Activated effector memory CD4-positive, alpha-beta T cell treated with Interleukin-2 at 50 U/mL for 16 hours (primary cell): Measurements from ENCODE around the gene DNAH5.

Experiments used
- DNase-seq: peaks from one replicate; pipeline ENCODE4 v3.0.0-alpha.2; 2020

DNAH5 gene

DNA sequence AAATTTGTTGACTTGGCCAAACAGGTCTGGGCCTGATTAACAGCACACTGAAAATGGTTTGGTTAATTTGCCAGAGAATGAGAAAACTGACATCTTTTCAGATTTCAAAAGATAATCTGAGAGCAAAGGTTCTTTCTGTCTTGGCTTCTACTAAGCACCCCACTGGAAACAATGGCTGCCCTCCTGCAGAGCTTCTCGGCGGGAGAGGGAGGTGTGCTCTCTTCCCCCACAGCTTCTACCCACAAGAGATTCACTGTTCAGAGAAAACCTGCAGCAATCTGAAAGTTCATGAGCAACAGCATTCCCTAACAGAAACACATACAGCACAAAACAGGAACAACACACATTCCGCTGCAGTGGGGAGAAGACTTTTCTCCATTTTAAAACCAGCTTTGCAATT, 3.0 kb downstream of the DNAH5 start:
- DNase-seq = no peak

DNA sequence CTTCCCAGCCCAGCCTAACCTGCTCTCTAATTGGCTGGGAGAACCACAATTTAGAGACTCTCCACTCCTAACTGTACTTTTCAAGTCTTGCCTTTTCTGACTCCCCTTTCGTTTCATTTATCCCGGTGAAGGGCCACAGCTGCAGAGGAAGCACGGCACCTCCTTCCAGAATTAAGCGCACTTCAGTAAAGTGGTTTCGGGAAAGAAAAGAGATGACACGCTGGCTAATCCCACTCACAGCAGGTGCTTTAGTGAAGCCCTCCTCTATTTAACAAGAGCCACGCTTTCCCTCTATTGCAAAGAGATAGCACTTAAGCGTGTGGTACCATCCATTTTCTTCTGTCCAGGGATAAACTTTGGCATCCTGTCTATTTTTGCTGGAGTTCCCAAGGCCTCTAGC, 4.8 kb downstream of the DNAH5 start:
- DNase-seq = no peak

DNA sequence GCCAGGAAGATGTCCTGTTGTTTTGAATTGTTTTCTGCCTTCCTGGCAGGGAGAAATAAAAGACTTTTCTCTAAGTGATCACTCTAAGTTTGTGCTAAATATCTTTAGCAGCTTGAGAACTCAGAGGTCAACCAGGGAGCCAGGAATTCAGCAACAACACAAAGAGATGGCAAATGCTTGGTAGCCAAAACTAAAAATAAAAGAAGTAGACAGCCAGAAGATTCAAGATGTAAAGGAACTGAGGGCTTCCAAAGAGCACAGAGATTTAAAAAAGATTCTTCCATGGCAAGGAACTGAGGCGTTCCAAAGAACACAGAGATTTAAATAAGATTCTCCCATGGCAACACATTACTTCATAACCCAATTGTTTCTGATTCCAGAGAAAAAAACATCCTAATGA, 9.6 kb downstream of the DNAH5 start:
- no peak for DNase-seq

DNA sequence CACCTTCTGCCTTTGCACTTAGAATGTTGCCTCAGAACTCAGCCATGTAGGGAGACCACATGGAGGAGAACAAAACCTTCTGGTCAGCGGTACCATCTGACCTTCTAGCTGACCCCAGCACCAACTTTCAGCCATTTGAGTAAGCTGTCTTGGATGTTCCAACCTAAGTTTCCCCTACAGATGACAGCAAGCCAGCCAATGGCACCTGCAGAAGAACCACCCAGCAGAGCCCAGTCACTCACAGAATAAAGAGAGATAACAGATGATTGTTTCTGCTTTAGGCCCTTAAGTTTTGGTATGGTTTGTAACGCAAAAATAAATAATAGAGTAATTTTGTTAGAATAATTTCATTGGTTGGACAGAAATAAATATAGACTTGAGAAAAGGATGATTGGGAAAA, 10.4 kb downstream of the DNAH5 start:
- DNase-seq = no peak

DNA sequence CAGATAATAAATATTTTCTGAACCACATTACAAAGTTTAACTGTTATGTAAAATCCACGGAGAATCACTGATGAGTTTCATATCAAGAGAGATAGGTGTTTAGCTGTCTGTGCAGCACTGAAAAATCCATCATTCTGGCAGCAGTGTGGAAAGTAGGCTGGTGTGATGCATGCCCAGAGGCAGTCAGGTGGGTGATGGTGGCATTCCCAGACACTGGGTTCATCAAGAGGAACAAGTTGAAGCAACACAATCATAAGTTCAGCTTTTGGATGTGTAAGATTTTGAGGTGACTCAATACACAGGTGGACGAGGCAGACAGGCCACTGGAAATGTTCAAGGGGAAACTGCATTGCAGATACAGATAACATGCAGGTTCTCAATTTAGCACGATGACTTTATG, 11.9 kb downstream of the DNAH5 start:
- DNase-seq = no peak

DNA sequence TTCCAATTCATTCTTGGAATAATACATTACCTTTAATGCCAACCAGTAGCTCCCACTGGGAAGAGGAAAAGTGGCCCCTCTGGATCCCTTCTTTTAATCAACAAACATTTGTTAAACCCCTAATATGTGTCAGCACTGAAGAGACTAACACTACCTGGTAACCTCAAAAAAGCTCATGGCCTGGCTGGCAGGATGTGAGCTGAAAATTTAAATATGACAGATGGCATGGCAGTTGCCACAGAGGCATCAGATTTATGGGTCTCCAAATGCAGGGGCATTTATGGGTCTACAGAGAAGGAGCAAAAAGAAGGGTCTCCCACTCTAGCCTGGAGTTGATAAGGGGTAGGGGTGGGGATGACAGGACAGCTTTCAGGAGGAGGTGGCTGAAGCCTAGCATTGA, 12.5 kb downstream of the DNAH5 start:
- no peak for DNase-seq

DNA sequence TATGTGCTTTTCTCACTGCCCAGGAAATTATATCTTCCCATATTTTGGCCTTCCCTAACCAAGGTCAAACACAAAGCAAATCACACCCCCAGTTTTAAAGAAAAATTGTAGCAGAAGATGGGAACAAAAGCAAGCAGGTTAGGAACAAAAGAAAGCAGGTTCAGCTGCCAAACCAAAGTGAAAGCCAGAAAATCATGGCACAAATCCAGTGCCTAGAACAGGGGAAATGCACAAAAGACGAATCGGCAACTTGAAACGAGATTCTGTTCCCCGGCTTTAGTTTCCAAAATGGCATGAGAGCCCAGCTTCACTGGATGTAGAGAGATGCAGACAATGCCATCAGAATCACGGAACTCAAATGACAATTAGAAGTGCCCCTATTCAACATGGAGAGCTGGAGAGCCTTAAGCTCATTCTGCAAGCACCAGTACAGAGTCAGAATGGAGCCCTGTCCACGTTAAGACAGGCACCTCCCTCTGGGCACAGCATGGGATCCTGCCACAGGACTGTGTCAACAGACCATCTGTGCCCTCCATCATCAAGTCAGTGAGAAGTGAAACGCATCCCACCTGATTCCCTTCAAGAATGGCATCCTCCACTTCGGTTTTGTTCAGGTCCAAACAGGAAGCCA, 13.8 kb downstream of the DNAH5 start:
- no peak for DNase-seq

DNA sequence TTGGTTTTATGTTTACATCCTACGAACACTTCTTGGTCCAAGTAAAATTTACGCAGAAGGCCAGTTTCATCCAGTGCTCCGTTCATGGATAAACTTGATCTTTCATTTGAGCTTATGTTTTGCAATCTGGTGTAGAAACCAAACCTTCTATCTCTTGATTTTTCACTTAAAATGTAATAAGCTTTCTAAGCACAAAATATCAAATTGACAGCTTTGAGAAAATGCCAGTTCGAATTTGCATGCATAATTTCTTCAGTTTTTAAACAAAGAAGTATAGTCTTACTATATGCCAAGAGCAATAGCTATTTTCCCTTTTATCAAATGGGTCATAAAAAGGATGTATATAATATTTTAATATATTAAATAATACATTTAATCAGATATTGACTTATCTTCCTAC, 17.8 kb downstream of the DNAH5 start:
- no peak for DNase-seq

DNA sequence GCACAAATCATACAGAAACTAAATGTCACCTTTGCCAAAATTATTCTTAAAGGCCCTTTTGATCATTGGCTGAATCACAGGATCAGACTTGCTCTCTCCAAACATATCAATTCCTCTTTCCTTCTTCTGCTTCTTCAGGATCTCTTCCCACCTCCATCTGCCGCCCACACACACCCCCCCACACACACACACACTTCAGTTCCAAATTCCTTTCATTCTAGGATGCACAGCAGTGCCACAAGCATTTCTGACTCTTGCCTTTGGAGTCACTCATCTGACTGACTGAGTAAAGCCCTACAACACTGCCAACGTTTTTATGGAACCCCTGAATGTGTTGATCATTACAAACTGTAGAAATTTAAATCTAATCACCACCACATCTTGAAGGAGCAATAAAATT, 22.9 kb downstream of the DNAH5 start:
- DNase-seq = no peak

DNA sequence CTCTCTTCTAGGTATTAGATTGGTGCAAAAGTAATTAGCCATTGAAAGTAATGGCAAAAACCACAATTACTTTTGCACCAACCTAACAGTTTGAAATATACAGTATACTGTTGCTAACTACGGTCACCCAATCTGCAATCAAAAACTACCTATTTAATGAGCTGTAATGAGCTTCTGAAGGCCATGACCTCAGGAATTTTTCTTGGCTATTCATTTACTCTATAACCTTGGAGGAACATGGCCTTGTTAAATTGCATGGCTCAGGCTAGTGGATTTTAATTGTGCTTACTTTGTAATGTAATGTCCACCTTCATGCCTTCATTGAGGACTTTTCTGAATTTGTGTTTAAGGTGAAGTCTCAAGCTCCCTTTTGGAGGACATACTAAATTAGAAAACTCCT, 24.7 kb downstream of the DNAH5 start:
- no peak for DNase-seq

DNA sequence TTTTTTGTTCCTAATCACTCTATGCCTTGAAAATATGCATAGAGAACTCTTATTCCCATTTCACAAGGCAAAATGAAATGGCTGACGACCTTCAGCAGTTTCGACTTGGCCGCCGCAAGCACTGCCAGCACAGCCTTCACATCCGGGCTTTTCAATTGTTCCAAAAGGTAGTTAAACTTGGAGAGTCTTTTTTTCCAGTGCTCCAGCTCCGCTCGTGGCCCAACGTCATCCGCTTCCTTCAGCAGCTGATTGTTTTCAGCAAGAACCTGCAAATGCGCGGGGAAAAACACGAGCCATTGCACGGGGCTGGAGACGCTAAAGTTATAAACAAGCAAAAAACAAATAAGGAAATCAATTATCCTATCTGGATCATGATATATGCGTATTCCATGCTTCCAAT, 25.4 kb downstream of the DNAH5 start:
- DNase-seq = no peak

DNA sequence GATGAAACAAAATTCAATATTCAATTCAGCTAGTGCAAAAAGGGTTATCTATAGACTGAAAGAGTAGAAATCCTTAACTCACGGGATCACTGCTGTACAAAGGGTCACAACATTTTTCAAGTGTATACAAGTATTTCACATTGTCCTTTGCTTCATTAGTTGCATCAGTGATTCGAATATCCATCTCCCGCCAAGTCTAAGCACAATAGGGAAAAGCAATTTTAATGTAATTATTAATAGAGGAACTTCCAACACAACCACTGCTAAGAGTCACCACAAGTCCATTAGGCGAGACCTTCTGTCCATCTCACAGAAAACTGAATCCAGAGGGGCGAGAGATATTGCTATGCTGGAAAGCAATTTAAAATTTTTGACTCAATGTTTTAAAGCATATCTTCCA, 27.4 kb downstream of the DNAH5 start:
- DNase-seq = no peak

DNA sequence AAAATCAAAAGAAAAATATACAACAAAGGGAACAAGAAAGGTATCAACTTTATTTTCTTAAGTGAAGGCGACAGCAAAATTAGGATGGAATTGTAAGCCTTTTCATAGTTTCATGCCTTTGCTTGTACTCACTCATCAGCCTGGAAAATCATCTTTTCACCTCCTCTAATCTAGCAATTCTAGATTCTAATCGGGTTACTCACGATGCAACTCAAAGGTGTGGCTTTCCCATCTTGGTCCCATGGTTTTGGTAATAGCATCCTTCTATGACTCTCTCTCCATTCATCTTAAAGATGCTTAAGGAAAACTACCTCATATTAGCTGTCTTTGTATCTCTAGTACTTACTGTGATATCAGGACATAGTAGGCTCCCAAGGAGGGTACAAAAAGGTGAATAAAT, 30.5 kb downstream of the DNAH5 start:
- DNase-seq = no peak

DNA sequence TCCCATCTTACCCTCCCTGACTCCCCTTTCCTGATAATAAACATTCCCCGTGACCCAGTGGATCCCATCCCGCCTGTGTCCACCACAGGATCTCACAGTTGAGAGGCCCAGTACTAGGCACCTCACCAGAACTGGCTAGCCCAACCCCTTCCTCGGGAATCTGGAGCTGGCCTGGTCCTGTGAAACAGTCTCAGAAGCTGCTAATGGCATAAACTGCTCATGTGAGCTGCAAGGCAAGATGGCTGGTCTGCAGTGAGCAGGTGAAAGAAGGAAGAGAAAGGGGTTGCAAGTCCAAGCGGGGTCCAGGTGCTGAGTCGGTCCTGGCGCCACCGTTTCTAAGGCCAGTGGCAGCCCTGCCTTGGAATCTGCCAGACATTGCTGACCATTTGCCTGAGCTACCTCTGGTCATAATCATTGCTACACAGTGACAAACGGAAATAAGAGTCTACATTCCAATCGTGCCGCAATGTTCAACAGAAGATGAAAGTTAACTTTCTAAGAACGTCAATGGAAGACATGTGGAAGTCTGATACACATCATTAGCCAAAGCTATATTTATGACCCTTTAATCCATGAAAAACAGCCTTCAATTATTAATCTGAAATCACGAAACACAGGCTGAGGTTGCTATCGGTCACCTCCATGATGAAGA, 33.7 kb downstream of the DNAH5 start:
- no peak for DNase-seq

DNA sequence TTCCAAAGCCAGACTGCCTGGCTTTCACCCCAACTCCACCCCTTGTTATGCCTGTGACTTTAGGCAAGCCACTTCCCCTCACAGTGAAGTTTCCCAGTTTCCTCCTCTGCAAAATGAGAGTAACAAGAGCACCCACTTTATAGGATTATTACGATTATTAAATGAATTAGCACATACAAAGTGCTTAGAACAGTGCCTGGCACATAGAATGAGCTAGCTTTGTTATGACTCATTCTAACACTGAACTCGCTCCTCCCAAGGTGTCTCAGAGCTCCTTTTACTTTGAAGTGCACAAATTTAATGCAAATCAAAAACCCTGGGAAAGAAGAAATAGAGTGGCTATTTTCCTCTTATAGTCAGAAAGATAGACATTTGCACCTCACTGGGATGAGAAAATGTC, 34.3 kb downstream of the DNAH5 start:
- no peak for DNase-seq

DNA sequence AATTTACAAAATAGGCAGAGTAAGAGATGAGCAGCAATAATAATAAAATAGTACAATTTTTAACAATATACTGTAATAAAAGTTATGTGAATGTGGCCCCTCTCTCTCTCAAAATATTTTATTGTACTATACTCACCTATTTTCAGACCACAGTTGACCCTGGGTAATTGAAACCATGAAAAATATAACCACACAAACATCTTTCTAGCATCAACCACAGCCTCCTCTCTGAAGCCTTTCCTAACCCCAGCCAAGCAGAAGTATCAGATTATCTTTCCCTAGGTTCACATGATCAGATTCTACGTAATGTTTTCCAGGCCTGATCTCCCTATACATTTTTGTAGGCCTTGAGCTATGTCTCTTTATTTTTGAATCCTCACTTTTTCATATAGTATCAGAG, 35.2 kb downstream of the DNAH5 start:
- no peak for DNase-seq

DNA sequence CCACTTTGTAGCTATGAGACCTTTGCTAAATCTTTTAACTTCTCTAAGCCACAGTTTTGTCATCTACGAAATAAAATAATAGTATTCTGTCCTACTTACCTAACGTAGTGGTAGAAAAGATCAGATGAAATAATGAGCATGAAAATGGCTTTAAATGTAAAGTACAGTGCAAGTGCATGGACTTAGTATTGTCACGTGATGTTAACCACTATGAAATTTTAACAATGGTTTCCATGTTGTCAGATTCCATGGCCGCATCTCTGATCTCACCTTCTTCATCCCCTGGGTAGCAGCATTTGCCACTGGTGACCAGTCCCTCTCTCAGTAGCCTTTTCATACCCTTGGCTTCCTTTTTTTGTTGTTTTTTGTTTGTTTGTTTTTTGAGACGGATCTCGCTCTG, 45.9 kb downstream of the DNAH5 start:
- DNase-seq = no peak

DNA sequence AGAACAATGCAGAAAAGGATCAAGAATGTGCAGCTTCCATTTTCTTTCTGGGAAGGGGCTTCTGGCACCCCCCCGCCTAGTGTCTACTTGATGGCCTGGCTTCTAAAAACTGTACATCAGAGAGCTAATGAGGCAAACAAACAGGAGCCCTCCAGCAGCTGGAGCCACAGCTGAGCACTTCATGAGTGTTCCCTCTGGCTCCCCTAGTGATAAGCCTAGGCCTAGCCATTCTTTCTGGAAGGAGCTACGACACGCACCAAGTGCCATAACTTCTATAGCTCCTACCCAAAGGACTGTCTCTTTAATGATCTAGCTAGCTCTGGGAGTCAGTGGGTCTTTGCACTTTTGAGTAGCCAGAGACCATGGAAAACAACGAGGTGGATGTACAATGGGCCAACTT, 66.1 kb downstream of the DNAH5 start:
- no peak for DNase-seq

DNA sequence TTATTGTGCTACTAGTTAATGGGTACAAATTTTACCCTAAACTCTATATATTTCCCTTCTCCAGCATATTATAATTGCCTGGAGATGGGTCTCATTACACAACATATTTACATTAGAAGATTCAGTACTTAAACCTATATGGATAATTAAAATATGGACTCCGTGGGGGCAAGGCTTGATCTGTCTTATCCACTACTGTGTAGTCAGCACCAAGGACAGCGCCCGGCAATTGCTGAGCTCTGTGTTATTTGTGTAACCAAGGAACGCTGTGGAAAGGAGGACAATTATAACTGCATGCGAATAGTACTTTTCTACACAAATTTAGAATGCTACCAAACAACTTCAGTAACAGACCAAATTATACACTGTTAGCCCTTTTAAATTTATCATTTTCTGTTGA, 77.7 kb downstream of the DNAH5 start:
- no peak for DNase-seq

DNA sequence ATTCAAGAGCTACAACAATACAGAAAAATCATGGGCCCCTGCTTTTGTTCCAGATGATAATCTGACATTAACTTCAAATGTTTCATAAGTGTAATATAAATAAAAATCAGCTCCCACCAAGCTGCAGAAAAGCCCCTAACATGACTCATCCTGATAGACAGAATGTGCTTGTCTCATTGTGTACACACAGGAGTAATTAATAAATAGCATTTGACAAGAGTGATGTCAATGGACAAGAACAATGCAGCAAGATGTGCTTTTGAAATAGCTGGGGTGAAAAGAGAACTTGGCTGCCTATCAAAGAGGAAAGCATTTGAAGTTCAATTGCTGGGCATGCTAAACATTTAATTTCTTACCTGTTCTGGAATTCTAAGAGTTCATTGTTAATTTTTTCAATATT, 79.2 kb downstream of the DNAH5 start:
- no peak for DNase-seq

DNA sequence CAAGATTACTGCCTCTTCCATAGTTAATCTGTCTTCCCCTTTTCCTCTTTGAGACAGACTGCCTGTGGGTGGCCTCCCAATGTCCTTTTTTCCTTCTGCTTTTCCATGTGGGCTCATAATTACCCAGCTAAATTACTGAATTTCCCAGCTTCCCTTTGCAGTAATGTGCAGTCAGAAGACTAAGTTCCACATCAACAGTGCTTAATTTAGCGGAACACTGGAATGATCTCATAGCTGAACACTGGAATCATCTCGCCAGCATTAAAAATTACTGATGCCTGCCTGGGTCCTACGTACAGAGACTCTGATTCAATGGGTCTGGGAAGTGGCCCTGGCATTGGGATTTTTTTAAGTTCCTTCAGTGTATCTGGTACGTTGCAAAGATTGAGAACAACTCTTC, 84.3 kb downstream of the DNAH5 start:
- DNase-seq = no peak

DNA sequence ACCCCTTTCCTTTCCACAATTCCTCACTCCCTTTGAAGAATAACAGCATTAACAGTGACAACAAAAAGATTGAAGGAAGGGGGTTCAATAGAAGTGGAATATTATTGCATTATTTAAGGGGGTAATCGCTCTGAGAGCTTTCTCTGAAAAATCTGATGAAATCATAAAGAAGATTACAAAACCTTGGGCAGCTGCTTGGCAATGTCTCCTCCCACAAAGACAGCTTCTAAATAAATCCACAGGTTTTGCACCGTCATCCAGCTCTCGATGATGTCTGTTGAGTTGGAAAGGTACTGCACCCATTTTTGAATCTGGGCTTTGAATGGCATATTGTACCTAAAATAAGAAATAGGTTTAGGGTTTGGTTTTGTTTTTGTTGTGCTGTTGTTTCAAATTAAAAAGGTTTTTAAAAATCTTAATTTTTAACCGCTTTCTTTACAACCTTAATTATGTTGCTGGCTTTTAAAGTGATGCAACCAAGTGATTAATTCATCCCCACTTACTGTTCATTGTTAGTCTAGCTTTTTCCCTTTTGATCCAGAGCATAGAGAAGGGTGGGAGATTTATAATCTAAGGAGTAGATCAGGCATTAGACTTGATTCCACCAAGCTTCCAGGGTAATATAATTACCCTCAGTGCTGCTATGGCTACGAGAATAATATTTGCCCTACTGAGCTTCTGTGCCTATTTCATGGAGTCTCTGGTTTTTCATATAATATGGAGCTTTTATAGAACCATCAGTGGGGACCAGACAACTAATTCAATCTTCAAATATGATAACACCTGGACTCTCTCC, 85.0 kb downstream of the DNAH5 start:
- no peak for DNase-seq

DNA sequence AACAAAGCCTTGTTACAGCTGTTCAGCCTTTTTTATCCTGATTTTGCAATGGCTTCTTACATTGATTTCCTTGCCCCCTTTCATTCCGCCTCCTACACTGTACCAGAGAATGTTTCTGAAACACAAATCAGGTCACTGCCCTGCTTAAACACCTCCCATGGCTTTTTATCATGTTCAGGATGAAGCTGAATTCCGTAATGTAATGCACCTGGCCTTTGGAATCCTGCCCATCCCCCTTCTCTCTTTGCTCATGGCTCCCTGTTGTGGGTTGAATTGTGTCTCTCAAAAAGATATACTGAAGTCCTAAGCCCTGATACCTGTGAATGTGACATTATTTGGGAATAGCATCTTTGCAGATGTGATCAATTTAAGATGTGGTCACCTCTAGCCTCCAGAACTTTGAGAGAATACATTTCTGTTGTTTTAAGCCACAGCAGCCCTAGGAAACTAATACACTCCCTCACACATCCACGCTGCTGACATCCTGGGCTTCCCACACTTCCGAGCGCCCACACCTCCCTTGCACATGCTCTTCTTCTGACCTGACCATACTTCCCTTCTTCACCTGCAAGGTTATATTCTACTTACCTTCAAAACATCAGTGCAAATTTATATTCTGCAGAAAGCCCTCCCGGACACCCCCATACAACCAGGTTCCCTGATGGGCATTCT, 101.2 kb downstream of the DNAH5 start:
- DNase-seq = no peak

DNA sequence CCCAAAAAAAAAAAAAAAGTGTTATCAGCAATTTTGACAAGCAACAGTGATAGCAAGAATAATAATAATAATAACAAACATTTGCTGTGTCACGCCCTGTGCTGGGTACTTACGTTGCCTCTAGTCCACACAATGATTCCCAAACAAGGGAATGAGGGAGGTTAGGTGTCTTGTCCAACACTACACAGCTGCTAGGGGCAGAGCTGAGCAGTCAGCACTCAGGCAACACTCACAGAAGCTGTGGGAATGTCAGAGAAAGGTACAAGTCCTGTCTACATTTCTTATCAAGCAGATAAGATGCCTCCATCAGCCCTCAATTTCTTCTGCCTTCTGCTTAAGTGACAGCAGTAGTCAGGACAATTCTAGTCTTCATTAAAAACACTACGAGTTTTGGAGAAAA, 111.0 kb downstream of the DNAH5 start:
- no peak for DNase-seq
